Loucy (cell line): ENCODE results near the gene RALGAPB.

ENCODE experiments used
- EZH2phosphoT487 ChIP-seq: fragments of 200-600 bp; IDR thresholded peaks from 2 replicates; pipeline ENCODE4 v1.6.1; 2018; ENCODE audit warnings: antibody characterized with exemption, mild to moderate bottlenecking, moderate library complexity, borderline replicate concordance
- TF ChIP-seq, protein P1 (sequence below): fragments of 200-600 bp; sonication (generic); conservative IDR thresholded peaks from 2 replicates; pipeline ENCODE4 v1.5.1; 2014; ENCODE audit warnings: mild to moderate bottlenecking, antibody characterized with exemption, low read length

DNA sequence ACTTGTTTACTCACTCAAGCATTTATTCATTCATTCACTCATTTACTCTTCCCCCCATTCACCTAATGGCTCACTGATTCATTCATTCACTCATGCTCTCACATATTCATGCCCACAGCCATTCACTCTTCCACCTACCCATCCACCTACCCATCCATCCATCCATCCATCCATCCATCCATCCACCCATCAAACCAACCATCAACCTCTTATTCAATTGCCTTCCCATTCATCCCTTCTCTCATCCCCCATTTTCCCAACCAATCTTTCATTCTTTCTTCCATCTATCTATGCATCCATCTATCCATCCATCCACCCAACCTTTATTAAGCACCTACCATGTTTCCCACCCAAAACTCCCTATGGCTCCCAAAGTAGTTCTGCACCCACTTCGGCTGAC lies 127.4 kb downstream of the RALGAPB start:
- TF ChIP-seq, protein P1, sequence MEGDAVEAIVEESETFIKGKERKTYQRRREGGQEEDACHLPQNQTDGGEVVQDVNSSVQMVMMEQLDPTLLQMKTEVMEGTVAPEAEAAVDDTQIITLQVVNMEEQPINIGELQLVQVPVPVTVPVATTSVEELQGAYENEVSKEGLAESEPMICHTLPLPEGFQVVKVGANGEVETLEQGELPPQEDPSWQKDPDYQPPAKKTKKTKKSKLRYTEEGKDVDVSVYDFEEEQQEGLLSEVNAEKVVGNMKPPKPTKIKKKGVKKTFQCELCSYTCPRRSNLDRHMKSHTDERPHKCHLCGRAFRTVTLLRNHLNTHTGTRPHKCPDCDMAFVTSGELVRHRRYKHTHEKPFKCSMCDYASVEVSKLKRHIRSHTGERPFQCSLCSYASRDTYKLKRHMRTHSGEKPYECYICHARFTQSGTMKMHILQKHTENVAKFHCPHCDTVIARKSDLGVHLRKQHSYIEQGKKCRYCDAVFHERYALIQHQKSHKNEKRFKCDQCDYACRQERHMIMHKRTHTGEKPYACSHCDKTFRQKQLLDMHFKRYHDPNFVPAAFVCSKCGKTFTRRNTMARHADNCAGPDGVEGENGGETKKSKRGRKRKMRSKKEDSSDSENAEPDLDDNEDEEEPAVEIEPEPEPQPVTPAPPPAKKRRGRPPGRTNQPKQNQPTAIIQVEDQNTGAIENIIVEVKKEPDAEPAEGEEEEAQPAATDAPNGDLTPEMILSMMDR = no peak
- no peak for TF ChIP-seq EZH2phosphoT487
